Measurements from ENCODE around the gene FAM3A. TPM values are rescaled to one million over a fixed set of nuclear protein-coding genes. Genes with fewer than 3 reads are reported as not detected.
A peak's percentile ranks its signal among the peaks of the same experiment; 100 is the strongest.

The FAM3A gene
- total and polyA plus RNA-seq, 2 donors from 2014 or later, result 39.5 to 73.4 TPM

DNA sequence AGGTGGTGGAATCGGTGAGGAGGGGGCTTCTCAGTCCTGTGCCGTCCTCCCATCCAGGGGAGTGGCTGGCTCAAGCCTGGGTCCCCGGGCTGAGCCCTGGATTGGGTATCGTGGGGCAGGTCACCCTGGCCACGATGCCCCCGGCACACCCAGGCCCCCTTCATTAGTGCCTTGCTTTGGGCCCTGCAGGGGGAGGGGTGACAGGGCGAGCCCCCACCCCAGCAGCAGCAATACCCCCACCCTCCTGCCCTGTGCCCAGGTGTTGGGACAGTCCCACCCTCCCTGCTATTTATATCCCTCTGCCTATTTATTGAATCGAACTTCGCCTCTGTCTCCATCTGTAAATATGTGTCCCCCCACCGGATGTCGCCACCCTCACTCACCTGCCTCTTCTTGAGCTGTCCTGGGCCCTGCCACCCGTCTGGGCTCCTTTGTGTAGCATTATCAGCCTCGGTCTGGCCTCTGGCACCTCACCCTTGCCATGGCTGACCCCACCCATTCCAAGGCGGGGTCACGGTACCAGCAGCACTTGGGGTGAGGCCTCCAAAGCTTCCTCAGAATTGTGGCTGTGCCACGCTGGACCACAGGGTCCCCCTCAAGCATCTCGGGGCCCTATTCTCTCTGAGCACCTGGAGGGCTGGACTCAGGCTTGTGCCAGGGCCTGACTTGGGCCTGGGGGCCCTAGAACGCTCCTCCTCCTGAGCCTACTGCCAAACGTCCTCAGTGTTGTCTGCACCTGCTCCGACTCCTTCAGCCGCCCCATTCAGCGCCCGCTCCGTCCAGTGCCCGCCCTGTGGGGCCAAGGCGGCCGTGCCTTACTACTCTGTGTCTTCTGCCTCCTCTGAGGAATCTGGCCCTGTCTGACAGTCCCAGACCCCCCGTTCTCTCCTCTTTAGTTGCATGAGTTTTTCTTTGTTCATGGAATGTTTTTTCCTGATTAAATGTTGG lies 43.1 kb downstream of the FAM3A start:
- FAIRE-seq, result no peak
- intact Hi-C loops (cut with DNase I), result no loop called here
- H3K4me3 ChIP-seq (ENCODE audit: low read length in 3 of 3), result no peak overlapping the region

DNA sequence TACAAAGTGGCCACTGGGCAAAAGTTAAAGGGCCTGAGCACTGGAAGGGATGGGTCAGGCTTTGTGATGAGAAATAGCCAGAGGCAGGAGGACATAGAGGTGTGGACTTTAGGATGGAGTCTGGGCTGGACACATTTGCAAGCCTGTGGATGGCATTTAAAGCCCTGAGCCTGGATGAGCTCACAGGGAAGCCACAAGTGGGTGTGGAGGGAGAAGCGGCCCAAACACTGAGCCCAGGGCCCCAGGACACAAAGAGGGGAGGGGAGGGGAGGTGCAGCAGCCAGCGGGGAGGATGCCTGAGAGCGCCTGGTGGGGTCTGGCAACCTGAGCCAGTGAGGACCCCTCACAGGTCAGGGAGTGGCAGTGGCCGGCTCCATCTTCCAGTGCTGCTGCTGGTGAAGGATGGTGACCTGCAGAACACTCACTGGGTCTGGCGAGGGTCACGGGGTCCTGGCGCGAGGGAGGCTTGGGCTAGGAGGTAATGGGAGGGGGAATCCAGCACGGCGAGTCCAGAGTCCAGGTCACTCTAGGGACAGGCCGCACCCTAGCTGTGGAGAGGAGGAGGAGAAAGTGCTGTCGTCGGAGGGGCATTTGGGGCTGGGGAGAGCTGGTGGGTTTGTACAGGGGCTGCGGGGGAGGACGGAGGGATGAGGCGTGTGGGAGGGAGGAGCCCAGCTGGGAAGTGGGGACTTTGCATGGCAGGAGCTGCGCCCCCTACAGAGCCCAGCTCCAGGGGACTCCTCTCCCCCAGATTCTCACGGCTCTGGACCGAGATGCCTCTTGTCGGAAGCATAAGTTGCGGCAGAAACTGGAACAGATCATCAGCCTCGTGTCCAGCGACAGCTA lies 44.0 kb downstream of the FAM3A start:
- no peaks in the 10 kb centered on the region for H3K9me3 ChIP-seq (ENCODE audit: control insufficient read depth in 2 of 3, insufficient read depth in 1 of 3, low read length in 3 of 3)
- H3K36me3 ChIP-seq (ENCODE audit: control insufficient read depth in 2 of 3, insufficient read depth in 3 of 3, low read length in 3 of 3), result no peaks in the 10 kb centered on the region
- H3K27ac ChIP-seq (ENCODE audit: low read depth in 2 of 2, low read length in 2 of 2), result no peak overlapping the region
- FAIRE-seq, result no peak
- H3K27me3 ChIP-seq (ENCODE audit: control insufficient read depth, insufficient read depth, low read length), result no peaks in the 10 kb centered on the region
- intact Hi-C loops (cut with DNase I), result no loop called here
- no peak overlapping the region for H3K4me3 ChIP-seq (ENCODE audit: low read length in 3 of 3)
- DNase-seq, result peak in 1 of 5 donors; percentile 65
- H3K4me1 ChIP-seq (ENCODE audit: control insufficient read depth in 2 of 3, insufficient read depth in 2 of 3, low read depth in 1 of 3, low read length in 3 of 3), result no peaks in the 10 kb centered on the region
- TF ChIP-seq, protein P1, sequence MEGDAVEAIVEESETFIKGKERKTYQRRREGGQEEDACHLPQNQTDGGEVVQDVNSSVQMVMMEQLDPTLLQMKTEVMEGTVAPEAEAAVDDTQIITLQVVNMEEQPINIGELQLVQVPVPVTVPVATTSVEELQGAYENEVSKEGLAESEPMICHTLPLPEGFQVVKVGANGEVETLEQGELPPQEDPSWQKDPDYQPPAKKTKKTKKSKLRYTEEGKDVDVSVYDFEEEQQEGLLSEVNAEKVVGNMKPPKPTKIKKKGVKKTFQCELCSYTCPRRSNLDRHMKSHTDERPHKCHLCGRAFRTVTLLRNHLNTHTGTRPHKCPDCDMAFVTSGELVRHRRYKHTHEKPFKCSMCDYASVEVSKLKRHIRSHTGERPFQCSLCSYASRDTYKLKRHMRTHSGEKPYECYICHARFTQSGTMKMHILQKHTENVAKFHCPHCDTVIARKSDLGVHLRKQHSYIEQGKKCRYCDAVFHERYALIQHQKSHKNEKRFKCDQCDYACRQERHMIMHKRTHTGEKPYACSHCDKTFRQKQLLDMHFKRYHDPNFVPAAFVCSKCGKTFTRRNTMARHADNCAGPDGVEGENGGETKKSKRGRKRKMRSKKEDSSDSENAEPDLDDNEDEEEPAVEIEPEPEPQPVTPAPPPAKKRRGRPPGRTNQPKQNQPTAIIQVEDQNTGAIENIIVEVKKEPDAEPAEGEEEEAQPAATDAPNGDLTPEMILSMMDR (IDR thresholded peaks at IDR 0.05; ENCODE audit: borderline replicate concordance, extremely low read depth, insufficient read depth), result no peak
- no peak overlapping the region for H3K9ac ChIP-seq (ENCODE audit: low read length in 3 of 3)

More for the DNA sequence above, 43.1 kb downstream of the FAM3A start:
- Histone ChIP-seq H3K36me3 (ENCODE audit: control insufficient read depth in 2 of 3, insufficient read depth in 3 of 3, low read length in 3 of 3) (no peaks in the 10 kb centered on the region), H3K4me1 (ENCODE audit: control insufficient read depth in 2 of 3, insufficient read depth in 2 of 3, low read depth in 1 of 3, low read length in 3 of 3) (peaks cover 0 to under 1% (median 0%) of the 10 kb centered on the region in 3 donors), H3K9me3 (ENCODE audit: control insufficient read depth in 2 of 3, insufficient read depth in 1 of 3, low read length in 3 of 3) (no peaks in the 10 kb centered on the region), H3K9ac (ENCODE audit: low read length in 3 of 3) (no peak overlapping the region), H3K27ac (ENCODE audit: low read depth in 2 of 2, low read length in 2 of 2) (no peak overlapping the region), H3K27me3 (ENCODE audit: control insufficient read depth, insufficient read depth, low read length) (no peaks in the 10 kb centered on the region)
- DNase-seq, result peak in 1 of 5 donors; percentile 59
- TF ChIP-seq, protein P1 (IDR thresholded peaks at IDR 0.05; ENCODE audit: borderline replicate concordance, extremely low read depth, insufficient read depth), result no peak

DNA sequence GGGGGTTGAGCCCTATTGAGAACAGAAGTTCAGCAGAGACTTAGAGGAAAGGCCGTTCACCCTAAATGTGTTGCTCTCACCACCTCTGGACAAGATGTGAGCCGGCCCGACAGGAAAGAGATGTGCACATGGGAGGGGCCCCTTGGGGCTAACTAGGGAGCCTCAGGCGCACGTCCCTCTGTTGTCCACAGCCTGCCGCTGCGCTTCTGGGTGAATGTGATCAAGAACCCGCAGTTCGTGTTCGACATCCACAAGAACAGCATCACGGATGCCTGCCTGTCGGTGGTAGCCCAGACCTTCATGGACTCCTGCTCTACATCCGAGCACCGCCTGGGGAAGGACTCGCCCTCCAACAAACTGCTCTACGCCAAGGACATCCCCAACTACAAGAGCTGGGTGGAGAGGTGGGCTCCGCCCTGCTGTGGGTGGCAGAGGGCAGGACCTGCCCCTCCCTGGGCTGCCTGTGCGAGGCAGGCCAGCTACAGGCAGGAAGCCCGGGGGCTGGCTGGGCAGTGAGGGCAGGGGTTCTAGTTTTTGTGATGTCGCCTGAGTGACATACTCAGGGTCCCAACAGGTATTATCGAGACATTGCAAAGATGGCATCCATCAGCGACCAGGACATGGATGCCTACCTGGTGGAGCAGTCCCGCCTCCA lies 45.0 kb downstream of the FAM3A start:
- no peaks in the 10 kb centered on the region for H3K9me3 ChIP-seq (ENCODE audit: control insufficient read depth in 2 of 3, insufficient read depth in 1 of 3, low read length in 3 of 3)
- H3K4me3 ChIP-seq (ENCODE audit: low read length in 3 of 3), result no peak overlapping the region
- no peaks in the 10 kb centered on the region for H3K27me3 ChIP-seq (ENCODE audit: control insufficient read depth, insufficient read depth, low read length)
- no peaks in the 10 kb centered on the region for H3K4me1 ChIP-seq (ENCODE audit: control insufficient read depth in 2 of 3, insufficient read depth in 2 of 3, low read depth in 1 of 3, low read length in 3 of 3)
- TF ChIP-seq, protein P1 (IDR thresholded peaks at IDR 0.05; ENCODE audit: borderline replicate concordance, extremely low read depth, insufficient read depth), result no peak
- intact Hi-C loops (cut with DNase I), result no loop called here
- no peak overlapping the region for H3K27ac ChIP-seq (ENCODE audit: low read depth in 2 of 2, low read length in 2 of 2)
- no peak for FAIRE-seq
- no peaks in the 10 kb centered on the region for H3K36me3 ChIP-seq (ENCODE audit: control insufficient read depth in 2 of 3, insufficient read depth in 3 of 3, low read length in 3 of 3)
- DNase-seq, result no peak
- no peak overlapping the region for H3K9ac ChIP-seq (ENCODE audit: low read length in 3 of 3)

Measured in kidney (tissue), 14 donors.